Cardiac fibroblast (primary cell): ENCODE measurements around the gene CDC27.

Experiments
- DNase-seq, 2 donors: peaks; one replicate each; pipeline versions ENCODE4 v3.0.0 to v3.0.0-alpha.2; 2010; ENCODE audit warnings: low read depth in 2 of 2
- H3K4me3 ChIP-seq, 2 donors: replicated peaks in 1 of 2; 1 replicate in 1 of 2; 2 replicates in 1 of 2; pipeline ENCODE4 v1.5.1; 2011; ENCODE audit warnings: low read depth in 2 of 2, low read length in 2 of 2, mild to moderate bottlenecking in 2 of 2, moderate library complexity in 1 of 2
- TF ChIP-seq, protein P1 (sequence below): IDR thresholded peaks from one replicate; pipeline ENCODE4 v1.5.1; 2011; ENCODE audit warnings: low read depth, mild to moderate bottlenecking, low read length, inconsistent platforms

CDC27 gene

DNA sequence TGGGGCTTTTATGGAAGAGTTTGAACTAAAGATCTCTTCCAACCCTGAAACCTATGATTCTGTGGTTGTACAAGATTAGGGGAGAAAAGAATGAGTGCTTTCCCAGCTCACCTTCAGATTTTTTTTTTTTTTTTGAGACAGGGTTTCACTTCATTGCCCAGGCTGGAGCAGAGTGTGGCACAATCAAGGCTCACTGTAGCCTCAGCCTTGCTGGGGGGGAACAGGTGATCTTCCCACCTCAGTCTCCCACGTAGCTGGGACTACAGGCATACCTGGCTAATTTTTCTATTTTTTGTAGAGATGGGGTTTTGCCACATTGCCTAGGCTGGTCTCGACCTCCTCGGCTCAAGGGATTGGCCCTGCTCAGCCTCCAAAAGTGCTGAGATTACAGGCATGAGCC lies 42.8 kb upstream of the CDC27 start:
- DNase-seq, result no peak
- no peak overlapping the region for H3K4me3 ChIP-seq
- TF ChIP-seq, protein P1, sequence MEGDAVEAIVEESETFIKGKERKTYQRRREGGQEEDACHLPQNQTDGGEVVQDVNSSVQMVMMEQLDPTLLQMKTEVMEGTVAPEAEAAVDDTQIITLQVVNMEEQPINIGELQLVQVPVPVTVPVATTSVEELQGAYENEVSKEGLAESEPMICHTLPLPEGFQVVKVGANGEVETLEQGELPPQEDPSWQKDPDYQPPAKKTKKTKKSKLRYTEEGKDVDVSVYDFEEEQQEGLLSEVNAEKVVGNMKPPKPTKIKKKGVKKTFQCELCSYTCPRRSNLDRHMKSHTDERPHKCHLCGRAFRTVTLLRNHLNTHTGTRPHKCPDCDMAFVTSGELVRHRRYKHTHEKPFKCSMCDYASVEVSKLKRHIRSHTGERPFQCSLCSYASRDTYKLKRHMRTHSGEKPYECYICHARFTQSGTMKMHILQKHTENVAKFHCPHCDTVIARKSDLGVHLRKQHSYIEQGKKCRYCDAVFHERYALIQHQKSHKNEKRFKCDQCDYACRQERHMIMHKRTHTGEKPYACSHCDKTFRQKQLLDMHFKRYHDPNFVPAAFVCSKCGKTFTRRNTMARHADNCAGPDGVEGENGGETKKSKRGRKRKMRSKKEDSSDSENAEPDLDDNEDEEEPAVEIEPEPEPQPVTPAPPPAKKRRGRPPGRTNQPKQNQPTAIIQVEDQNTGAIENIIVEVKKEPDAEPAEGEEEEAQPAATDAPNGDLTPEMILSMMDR, result no peak

DNA sequence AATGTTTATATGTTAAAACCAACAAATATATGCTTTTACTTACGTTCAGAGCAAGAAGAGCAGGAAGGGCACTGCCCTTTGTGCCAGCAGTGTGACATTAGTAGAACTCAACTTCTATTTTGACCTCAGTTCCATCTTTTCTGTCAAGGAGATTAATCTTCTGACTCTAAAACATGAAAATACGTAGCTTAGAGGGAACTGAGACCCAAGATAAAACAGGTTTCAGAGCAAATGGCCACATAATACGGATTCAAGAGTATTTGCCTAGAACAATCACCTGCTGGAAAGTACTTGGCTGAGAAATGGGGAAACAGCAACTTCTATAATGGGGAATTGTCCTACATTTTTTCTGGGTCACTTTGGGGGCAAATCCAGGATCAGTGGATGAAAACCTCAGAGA lies 42.2 kb upstream of the CDC27 start:
- no peak for DNase-seq
- no peak overlapping the region for H3K4me3 ChIP-seq
- TF ChIP-seq, protein P1, result no peak

- H3K4me3 ChIP-seq, result no peak overlapping the region
- TF ChIP-seq, protein P1, result no peak
These were observed 41.8 kb upstream of the CDC27 start for GRCh38 chr17:47230864-47231263.

GRCh38 chr17:47229535-47230443 lies 40.7 kb upstream of the CDC27 start:
- TF ChIP-seq, protein P1, result peak; percentile 100
- no peak overlapping the region for H3K4me3 ChIP-seq
- peak; percentile 97 to 98 for DNase-seq

More at GRCh38 chr17:47230864-47231263, 41.8 kb upstream of the CDC27 start:
- DNase-seq, result no peak

- DNase-seq, result no peak
- H3K4me3 ChIP-seq, result no peak overlapping the region
- TF ChIP-seq, protein P1, result no peak
These were observed 38.8 kb upstream of the CDC27 start for GRCh38 chr17:47227862-47228261.

- peak; percentile 35 for DNase-seq
These were observed 37.0 kb upstream of the CDC27 start for GRCh38 chr17:47225911-47226688.

More at GRCh38 chr17:47225911-47226688, 37.0 kb upstream of the CDC27 start:
- TF ChIP-seq, protein P1, result no peak
- no peak overlapping the region for H3K4me3 ChIP-seq
